HepG2 (cell line): ENCODE results near the gene RNU7-1. TPM values are rescaled to one million over a fixed set of nuclear protein-coding genes. Genes with fewer than 3 reads are reported as not detected.

ENCODE experiments used
- ATAC-seq: fragments of 200-7000 bp; cut with Tn5 transposase; 3 replicates; pipeline ENCODE4 v1.9.1; 2020; ENCODE audit warnings: mild to moderate bottlenecking, moderate library complexity
- BruUV-seq: library from RNA; stranded (reverse); fragments of 400-500 nt; replicated peaks from 2 replicates; lab custom pipeline; 2021; lab: Mats Ljungman, UMichigan
- CTCF ChIA-PET: fragments of 300-600 bp; formaldehyde crosslinking; extraction: SDS; loops from one replicate; lab custom pipeline; 2021; ENCODE audit warnings: low total read pairs, inconsistent platforms, low intra/inter-chr PET ratio; lab: Yijun Ruan, JAX
- POLR2A ChIA-PET: fragments of 350-600 bp; sonication (Branson Sonifier 250); formaldehyde crosslinking; loops from one replicate; lab custom pipeline; 2020; ENCODE audit warnings: antibody characterized with exemption, inconsistent platforms; lab: Yijun Ruan, JAX
- DNase-seq: peaks from one replicate; pipeline ENCODE4 v3.0.0-alpha.2; 2015; ENCODE audit warnings: low spot score
- FAIRE-seq: peaks from 3 replicates; lab custom pipeline; 2011; peaks lifted over from hg19 to GRCh38; lab: Jason Lieb, UNC
- H2AFZ ChIP-seq: one replicate; pipeline ENCODE4 v1.6.1; 2011; ENCODE audit warnings: low read length, inconsistent platforms
- H3K27ac ChIP-seq: fragments of 300-600 bp; 3 replicates; pipeline ENCODE4 v1.8.0; 2011; ENCODE audit warnings: mixed run types, mild to moderate bottlenecking, mixed read lengths, low read length, inconsistent platforms; ENCODE audit not compliant: insufficient read depth; ENCODE audit errors: extremely low read length
- H3K27me3 ChIP-seq, 2 experiments: fragments of 200-600 bp in 1 of 2; 2 replicates in 1 of 2; 3 replicates in 1 of 2; pipeline versions ENCODE4 v1.6.0 to v1.8.0; 2011; ENCODE audit warnings: low read length in 2 of 2, mild to moderate bottlenecking in 2 of 2, moderate library complexity in 2 of 2, inconsistent platforms in 1 of 2; ENCODE audit not compliant: insufficient read depth in 2 of 2, control insufficient read depth in 1 of 2
- H3K36me3 ChIP-seq, 2 experiments: fragments of 200-600 bp in 1 of 2; replicated peaks in 1 of 2; 2 replicates in 1 of 2; 3 replicates in 1 of 2; pipeline versions ENCODE4 v1.5.1 to v1.8.0; 2011; ENCODE audit warnings: low read length in 2 of 2, inconsistent platforms in 1 of 2; ENCODE audit not compliant: insufficient read depth in 2 of 2, control insufficient read depth in 1 of 2
- H3K4me1 ChIP-seq: 2 replicates; pipeline ENCODE4 v1.5.1; 2012; ENCODE audit warnings: low read length, inconsistent platforms; ENCODE audit not compliant: insufficient read depth
- H3K4me2 ChIP-seq: 2 replicates; pipeline ENCODE4 v1.6.0; 2011; ENCODE audit warnings: low read depth, low read length, inconsistent platforms
- H3K4me3 ChIP-seq, 3 experiments: fragments of 200-600 bp in 1 of 3; sonication (generic), shearing (Covaris generic) in 1 of 3; replicated peaks in 1 of 3; 2 replicates each; pipeline ENCODE4 v1.5.1; 2011 to 2016; ENCODE audit warnings: low read length in 3 of 3, inconsistent platforms in 2 of 3, low read depth in 2 of 3, mild to moderate bottlenecking in 2 of 3, control low read depth in 1 of 3, mixed read lengths in 1 of 3; ENCODE audit not compliant: insufficient read depth in 1 of 3
- H3K79me2 ChIP-seq: one replicate; pipeline ENCODE4 v1.6.1; 2011; ENCODE audit warnings: low read length, inconsistent platforms; ENCODE audit not compliant: insufficient read depth
- H3K9ac ChIP-seq: 2 replicates; pipeline ENCODE4 v1.6.0; 2011; ENCODE audit warnings: mild to moderate bottlenecking, low read depth, low read length, inconsistent platforms; ENCODE audit not compliant: insufficient read depth
- H3K9me3 ChIP-seq: 2 replicates; pipeline ENCODE4 v1.5.1; 2012; ENCODE audit warnings: mild to moderate bottlenecking, low read length
- H4K20me1 ChIP-seq: 2 replicates; pipeline ENCODE4 v1.6.0; 2011; ENCODE audit warnings: inconsistent platforms, mild to moderate bottlenecking, low read length, moderate library complexity; ENCODE audit not compliant: insufficient read depth
- CHD4 ChIP-seq: fragments of 200-600 bp; sonication (generic); IDR thresholded peaks from 2 replicates; pipeline ENCODE4 v1.7.0; 2017; ENCODE audit warnings: mild to moderate bottlenecking, low read length, borderline replicate concordance
- GZF1 ChIP-seq: sonication (generic); formaldehyde crosslinking; IDR thresholded peaks from 2 replicates; pipeline ENCODE4 v1.5.1; 2020; ENCODE audit warnings: mild to moderate bottlenecking, missing genetic modification reagents
- PLRG1 ChIP-seq: fragments of 450-650 bp; conservative IDR thresholded peaks from 2 replicates; pipeline ENCODE4 v1.6.1; 2016
- RXRB ChIP-seq: IDR thresholded peaks from 2 replicates; pipeline ENCODE4 v1.6.1; 2016; ENCODE audit warnings: borderline replicate concordance, missing genetic modification reagents, missing compliant biosample characterization
- SMAD3 ChIP-seq: sonication (generic); formaldehyde crosslinking; IDR thresholded peaks from 2 replicates; pipeline ENCODE4 v1.4.0; 2020; ENCODE audit warnings: missing genetic modification reagents
- XRCC5 ChIP-seq: fragments of 200-400 bp; formaldehyde crosslinking; optimal IDR thresholded peaks from 2 replicates; pipeline ENCODE3; 2017; ENCODE audit warnings: mild to moderate bottlenecking, low read length
- ZBTB1 ChIP-seq: sonication (generic); formaldehyde crosslinking; IDR thresholded peaks from 2 replicates; pipeline ENCODE4 v1.4.0; 2020; ENCODE audit warnings: missing genetic modification reagents, borderline replicate concordance
- ZHX1 ChIP-seq: sonication (generic); formaldehyde crosslinking; IDR thresholded peaks from 2 replicates; pipeline ENCODE4 v1.8.1; 2022; ENCODE audit warnings: low read depth, mild to moderate bottlenecking, missing genetic modification reagents
- ZMYM2 ChIP-seq: sonication (generic); formaldehyde crosslinking; IDR thresholded peaks from 2 replicates; pipeline ENCODE4 v1.8.0; 2022; ENCODE audit warnings: mild to moderate bottlenecking, missing genetic modification reagents
- ZNF549 ChIP-seq: sonication (generic); formaldehyde crosslinking; IDR thresholded peaks from 2 replicates; pipeline ENCODE4 v1.5.0; 2020; ENCODE audit warnings: missing genetic modification reagents
- ZNF598 ChIP-seq: sonication (generic); formaldehyde crosslinking; IDR thresholded peaks from 2 replicates; pipeline ENCODE4 v1.5.1; 2020; ENCODE audit warnings: mild to moderate bottlenecking, missing genetic modification reagents, borderline replicate concordance
- WGBS: methylation state at CpG from one replicate; pipeline ENCODE4 v1.1.6; 2017; ENCODE audit warnings: low lambda C conversion rate; 5-methylcytosine and 5-hydroxymethylcytosine counted together
- in situ Hi-C: cut with HindIII; loops from 2 replicates; pipeline ENCODE4 v1.10.0; 2017; ENCODE audit warnings: low pct_unique_long_range_greater_than_20kb; ENCODE audit not compliant: extremely low pct_ligation_motif_present
- intact Hi-C: fragments of 100-400 bp; cut with micrococcal nuclease; formaldehyde crosslinking; loops from one replicate; pipeline ENCODE4 v1.10.0; 2022; ENCODE audit not compliant: unreplicated experiment
- polyA plus RNA-seq, 8 experiments: library from polyadenylated mRNA; depleted of rRNA in 3 of 8; stranded (reverse) in 7 of 8; unstranded in 1 of 8; fragments of >200 nt; fragmentation: Illumina TruSeq in 4 of 8; extraction: Trizol in 4 of 8; gene quantifications; 2 replicates each; pipeline versions ENCODE4 v1.2.1 to v1.2.3, GENCODE V29; 2011 to 2016; ENCODE audit warnings: low read depth in 4 of 8, missing spikeins in 1 of 8, mixed read lengths in 1 of 8; ENCODE audit not compliant: insufficient read depth in 1 of 8
- total RNA-seq, 5 experiments: library from RNA; depleted of rRNA; stranded (reverse); fragments of >200 nt; fragmentation: Illumina TruSeq; extraction: Trizol; gene quantifications; 2 replicates each; pipeline ENCODE4 v1.2.3, GENCODE V29; 2016; ENCODE audit warnings: low read depth in 1 of 5
- TF ChIP-seq, protein P1 (sequence below): sonication (generic); formaldehyde crosslinking; IDR thresholded peaks from 2 replicates; pipeline ENCODE4 v1.8.1; 2023; ENCODE audit warnings: missing genetic modification reagents, mild to moderate bottlenecking, borderline replicate concordance
- TF ChIP-seq, protein P2 (sequence below): sonication (generic); formaldehyde crosslinking; IDR thresholded peaks from 2 replicates; pipeline ENCODE4 v1.5.1; 2020; ENCODE audit warnings: missing genetic modification reagents, mild to moderate bottlenecking, borderline replicate concordance
- TF ChIP-seq, protein P3 (sequence below), 2 experiments: sonication (generic) in 1 of 2; formaldehyde crosslinking in 1 of 2; IDR thresholded peaks; 2 replicates each; pipeline versions ENCODE4 v1.4.0 to v1.6.1; 2018 to 2020; ENCODE audit warnings: missing genetic modification reagents in 2 of 2, borderline replicate concordance in 1 of 2, low read depth in 1 of 2, mild to moderate bottlenecking in 1 of 2, missing biosample characterization in 1 of 2
- TF ChIP-seq, protein P4 (sequence below): sonication (generic); formaldehyde crosslinking; IDR thresholded peaks from 2 replicates; pipeline ENCODE4 v1.5.0; 2020; ENCODE audit warnings: mild to moderate bottlenecking, missing genetic modification reagents, moderate library complexity

The RNU7-1 gene
- total and polyA plus RNA-seq, 2 of the 13 experiments (the other 11 are each of a cell fraction or from before 2014, with no cell fraction given): not detected

DNA sequence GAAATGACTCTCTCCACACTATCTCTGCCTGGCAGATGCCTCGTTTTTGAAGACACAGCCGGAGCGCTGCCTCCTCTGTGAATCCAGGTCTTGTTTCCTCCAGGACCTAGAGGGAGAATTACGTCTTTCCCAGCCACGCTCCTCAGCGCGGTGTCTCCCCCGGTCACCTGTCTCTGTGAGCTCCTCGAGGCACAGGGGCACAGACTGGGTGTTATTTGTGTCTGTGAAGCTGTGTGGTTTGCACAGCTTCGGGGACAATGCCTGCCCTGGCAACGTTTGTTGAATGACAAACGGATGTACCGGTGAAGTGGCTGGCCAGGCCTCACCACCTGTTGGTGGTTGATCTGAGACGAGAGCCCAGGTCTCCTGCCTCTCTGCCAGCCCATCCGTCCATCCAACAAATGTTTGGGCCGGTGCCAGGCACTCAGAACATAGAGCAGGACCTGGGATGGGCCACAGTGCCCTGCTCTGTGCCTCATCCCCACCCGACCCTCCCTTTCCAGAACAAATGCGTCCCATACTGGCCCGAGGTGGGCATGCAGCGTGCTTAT, 13.6 kb downstream of the RNU7-1 start:
- ChIA-PET CTCF (no interaction called here), POLR2A (interaction anchor here (1.3 to 8.0 kb wide), 2 partner anchors 12 to 13 kb away, joined by 4 to 180 read pairs; partner anchors contain the start of genes C12orf57 and RNU7-1)
- ATAC-seq (no peak), DNase-seq (no peak), FAIRE-seq (no peak)
- H3K4me1 ChIP-seq: peaks cover 18% of the 10 kb centered on the region
- H3K9ac ChIP-seq: no peak overlapping the region
- H3K9me3 ChIP-seq: no peaks in the 10 kb centered on the region
- H3K27me3 ChIP-seq: no peaks in the 10 kb centered on the region
- no TSS peak for BruUV-seq
- no peaks in the 10 kb centered on the region for H4K20me1 ChIP-seq
- H3K4me2 ChIP-seq: no peak overlapping the region
- in situ Hi-C loops: no loop called here
- no peak overlapping the region for H3K27ac ChIP-seq
- WGBS: 84% methylated on average over 11 of the region's 20 CpGs
- intact Hi-C loops: no loop called here
- no peak overlapping the region for H2AFZ ChIP-seq
- no peaks in the 10 kb centered on the region; a peak in 1 of 5 replicates for H3K36me3 ChIP-seq
- no peaks in the 10 kb centered on the region for H3K79me2 ChIP-seq
- no peak overlapping the region for H3K4me3 ChIP-seq
- TF ChIP-seq XRCC5: no peak
- TF ChIP-seq, protein P1, sequence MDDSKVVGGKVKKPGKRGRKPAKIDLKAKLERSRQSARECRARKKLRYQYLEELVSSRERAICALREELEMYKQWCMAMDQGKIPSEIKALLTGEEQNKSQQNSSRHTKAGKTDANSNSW (CRISPR knock-in tag): no peak
- no peak for TF ChIP-seq ZNF549 (CRISPR knock-in tag)
- TF ChIP-seq, protein P2, sequence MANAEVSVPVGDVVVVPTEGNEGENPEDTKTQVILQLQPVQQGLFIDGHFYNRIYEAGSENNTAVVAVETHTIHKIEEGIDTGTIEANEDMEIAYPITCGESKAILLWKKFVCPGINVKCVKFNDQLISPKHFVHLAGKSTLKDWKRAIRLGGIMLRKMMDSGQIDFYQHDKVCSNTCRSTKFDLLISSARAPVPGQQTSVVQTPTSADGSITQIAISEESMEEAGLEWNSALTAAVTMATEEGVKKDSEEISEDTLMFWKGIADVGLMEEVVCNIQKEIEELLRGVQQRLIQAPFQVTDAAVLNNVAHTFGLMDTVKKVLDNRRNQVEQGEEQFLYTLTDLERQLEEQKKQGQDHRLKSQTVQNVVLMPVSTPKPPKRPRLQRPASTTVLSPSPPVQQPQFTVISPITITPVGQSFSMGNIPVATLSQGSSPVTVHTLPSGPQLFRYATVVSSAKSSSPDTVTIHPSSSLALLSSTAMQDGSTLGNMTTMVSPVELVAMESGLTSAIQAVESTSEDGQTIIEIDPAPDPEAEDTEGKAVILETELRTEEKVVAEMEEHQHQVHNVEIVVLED (CRISPR knock-in tag): no peak
- TF ChIP-seq GZF1 (CRISPR knock-in tag): no peak
- TF ChIP-seq ZMYM2 (CRISPR knock-in tag): no peak
- TF ChIP-seq ZNF598 (CRISPR knock-in tag): no peak
- no peak for TF ChIP-seq ZHX1 (CRISPR knock-in tag)
- no peak for TF ChIP-seq SMAD3 (CRISPR knock-in tag)
- TF ChIP-seq, protein P3, sequence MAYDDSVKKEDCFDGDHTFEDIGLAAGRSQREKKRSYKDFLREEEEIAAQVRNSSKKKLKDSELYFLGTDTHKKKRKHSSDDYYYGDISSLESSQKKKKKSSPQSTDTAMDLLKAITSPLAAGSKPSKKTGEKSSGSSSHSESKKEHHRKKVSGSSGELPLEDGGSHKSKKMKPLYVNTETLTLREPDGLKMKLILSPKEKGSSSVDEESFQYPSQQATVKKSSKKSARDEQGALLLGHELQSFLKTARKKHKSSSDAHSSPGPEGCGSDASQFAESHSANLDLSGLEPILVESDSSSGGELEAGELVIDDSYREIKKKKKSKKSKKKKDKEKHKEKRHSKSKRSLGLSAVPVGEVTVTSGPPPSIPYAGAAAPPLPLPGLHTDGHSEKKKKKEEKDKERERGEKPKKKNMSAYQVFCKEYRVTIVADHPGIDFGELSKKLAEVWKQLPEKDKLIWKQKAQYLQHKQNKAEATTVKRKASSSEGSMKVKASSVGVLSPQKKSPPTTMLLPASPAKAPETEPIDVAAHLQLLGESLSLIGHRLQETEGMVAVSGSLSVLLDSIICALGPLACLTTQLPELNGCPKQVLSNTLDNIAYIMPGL (CRISPR knock-in tag; IDR thresholded peaks at IDR 0.05; ENCODE audit: borderline replicate concordance in 1 of 2, low read depth in 1 of 2): no peak
- TF ChIP-seq RXRB (CRISPR knock-in tag): no peak
- TF ChIP-seq ZBTB1 (CRISPR knock-in tag): no peak
- TF ChIP-seq PLRG1: no peak
- TF ChIP-seq, protein P4, sequence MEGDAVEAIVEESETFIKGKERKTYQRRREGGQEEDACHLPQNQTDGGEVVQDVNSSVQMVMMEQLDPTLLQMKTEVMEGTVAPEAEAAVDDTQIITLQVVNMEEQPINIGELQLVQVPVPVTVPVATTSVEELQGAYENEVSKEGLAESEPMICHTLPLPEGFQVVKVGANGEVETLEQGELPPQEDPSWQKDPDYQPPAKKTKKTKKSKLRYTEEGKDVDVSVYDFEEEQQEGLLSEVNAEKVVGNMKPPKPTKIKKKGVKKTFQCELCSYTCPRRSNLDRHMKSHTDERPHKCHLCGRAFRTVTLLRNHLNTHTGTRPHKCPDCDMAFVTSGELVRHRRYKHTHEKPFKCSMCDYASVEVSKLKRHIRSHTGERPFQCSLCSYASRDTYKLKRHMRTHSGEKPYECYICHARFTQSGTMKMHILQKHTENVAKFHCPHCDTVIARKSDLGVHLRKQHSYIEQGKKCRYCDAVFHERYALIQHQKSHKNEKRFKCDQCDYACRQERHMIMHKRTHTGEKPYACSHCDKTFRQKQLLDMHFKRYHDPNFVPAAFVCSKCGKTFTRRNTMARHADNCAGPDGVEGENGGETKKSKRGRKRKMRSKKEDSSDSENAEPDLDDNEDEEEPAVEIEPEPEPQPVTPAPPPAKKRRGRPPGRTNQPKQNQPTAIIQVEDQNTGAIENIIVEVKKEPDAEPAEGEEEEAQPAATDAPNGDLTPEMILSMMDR (CRISPR knock-in tag): no peak
- TF ChIP-seq CHD4: no peak
